HG02840 (cell line): ENCODE results near the gene F3.

ENCODE experiments used
- ATAC-seq: cut with Tn5 transposase; IDR thresholded peaks from one replicate; pipeline ENCODE4 v1.9.1; 2021; ENCODE audit warnings: mild to moderate bottlenecking, moderate library complexity, moderate number of reproducible peaks; ENCODE audit not compliant: unreplicated experiment, low FRiP score

The F3 gene

DNA sequence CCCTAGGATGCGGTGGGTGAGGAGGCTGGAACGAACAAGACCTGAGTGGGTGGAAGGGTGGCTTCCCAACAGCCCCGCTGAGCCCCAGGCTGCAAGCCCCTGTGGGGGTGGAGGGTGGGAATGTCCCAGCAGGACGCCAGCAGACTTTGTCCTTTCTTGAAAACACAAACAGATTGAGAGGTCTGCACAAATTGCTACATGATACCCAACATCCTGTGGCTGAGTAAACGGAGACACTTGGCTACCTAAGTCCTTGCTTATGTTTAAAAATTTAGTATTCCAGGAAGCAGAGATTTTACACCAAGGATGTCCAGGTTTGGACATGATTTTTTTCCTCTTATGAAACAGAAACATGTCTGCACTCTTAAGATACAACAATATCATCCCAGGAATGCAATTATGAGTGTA lies 11.8 kb upstream of the F3 start:
- ATAC-seq: no peak

GRCh38 chr1:94552071-94552586 lies 10.6 kb upstream of the F3 start:
- ATAC-seq: no peak

DNA sequence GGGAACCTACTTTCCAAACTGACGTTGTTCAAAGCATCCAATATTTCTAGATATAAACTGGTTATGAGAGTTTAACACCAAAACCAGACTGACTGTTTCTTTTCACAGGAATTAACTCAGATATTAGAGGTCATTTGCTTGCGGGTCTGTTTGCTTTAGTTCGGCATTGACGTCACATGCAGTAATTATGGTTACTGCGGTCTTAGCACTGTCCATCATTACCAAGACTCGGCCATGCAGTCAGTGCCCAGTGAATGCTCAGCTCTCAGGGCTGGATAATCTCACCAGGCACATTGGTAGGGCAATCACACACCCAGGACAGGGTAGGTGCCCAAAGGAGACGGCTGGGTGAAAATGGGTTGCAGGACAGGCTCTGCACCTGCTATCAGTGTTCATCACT lies 9.9 kb upstream of the F3 start:
- no peak for ATAC-seq

- no peak for ATAC-seq
Observed at GRCh38 chr1:94550800-94551241, 9.3 kb upstream of the F3 start.

DNA sequence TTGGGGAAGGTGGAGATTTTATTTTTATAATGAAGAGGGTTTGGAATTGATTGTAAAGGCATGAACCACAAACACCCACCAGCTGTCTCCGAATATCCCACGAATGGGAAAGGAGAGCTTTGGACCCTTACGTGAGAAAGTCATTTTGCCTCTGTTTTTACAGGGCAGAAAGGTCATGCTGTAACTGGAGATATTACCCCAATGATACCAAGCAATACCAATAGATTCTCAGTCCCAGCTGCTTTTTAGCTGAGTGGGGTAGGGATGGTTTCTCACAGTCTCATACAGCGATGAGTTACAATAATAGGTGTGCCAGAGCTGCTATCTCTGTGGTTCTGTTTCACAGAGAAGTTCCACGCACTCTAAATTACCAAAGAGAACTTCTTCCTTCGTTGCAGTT lies 8.8 kb upstream of the F3 start:
- ATAC-seq: no peak

DNA sequence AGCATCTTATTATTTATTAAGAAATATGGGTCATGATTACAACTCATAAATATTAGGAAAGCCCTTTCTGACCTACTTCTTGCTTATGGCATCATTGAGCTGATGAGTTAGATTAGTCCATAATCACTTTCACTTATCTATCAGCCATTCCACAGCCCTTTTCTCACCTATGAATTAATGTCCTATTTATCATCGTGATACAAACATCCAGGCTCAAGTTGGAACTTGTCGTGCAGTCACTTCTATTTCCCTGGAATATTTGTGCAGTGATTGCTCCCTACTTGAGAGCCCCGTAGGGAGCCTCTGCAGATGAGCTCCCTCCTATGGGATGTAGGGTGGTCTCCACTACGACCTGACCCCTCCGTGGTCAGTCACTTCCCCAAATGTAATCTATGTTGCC lies 8.1 kb upstream of the F3 start:
- no peak for ATAC-seq

DNA sequence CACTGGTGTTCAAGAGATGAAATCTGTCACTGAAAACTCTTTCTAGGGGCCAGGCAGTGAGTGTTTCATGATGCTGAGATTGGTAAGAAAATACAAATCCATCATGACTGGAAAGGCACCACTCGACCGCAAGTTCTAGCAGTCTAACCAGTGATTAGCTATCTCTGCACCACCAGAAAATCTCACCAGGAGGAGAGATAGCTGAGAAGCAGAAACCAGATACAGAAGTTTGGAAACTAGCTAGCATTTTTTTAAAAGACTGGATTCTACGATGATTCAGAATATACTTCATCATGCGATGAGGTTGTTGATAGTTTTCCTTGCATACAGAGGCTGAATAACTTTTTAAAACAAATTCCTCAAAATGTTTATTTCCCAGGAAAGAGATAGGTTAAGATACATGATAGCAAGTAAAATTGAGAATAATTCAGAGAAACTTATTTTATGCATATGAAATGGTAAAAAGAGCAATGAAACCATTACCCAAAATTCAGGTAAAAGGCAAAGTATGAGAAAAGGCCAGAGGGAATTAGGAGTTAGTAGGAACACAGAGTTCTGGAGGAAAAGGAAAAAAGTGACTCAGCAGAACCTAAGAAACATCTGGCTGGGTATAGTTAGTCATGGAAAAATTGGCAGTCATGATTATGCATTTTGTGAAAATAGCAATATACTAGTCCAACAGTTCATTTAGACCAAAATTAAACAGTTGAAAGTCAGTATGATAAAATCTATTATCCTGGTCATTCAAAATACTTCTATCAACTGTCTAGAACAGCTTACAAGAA lies 3.3 kb upstream of the F3 start:
- ATAC-seq: no peak

GRCh38 chr1:94543893-94544635 lies 2.5 kb upstream of the F3 start:
- no peak for ATAC-seq

DNA sequence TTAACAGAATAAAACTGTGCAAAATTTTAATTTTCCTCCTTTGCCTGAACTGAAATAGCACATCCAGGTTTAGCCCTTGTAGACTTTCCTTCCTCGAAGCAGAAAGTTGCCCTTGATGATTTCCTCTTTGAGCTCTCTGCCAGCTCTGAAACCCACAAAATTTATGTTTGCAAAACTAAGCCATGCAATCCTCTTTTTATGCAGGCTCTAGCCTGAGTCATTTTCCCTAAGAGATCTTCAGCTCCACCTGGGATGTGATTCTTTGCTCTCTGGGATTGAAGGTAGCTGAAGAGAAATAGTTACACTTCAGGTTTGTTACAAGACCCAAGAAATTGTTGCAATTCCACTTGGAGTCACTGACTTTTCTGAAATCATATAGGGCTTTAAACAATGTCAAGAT lies 1.4 kb upstream of the F3 start:
- ATAC-seq: no peak

GRCh38 chr1:94542088-94542870 lies 720 bp upstream of the F3 start:
- ATAC-seq: no peak

DNA sequence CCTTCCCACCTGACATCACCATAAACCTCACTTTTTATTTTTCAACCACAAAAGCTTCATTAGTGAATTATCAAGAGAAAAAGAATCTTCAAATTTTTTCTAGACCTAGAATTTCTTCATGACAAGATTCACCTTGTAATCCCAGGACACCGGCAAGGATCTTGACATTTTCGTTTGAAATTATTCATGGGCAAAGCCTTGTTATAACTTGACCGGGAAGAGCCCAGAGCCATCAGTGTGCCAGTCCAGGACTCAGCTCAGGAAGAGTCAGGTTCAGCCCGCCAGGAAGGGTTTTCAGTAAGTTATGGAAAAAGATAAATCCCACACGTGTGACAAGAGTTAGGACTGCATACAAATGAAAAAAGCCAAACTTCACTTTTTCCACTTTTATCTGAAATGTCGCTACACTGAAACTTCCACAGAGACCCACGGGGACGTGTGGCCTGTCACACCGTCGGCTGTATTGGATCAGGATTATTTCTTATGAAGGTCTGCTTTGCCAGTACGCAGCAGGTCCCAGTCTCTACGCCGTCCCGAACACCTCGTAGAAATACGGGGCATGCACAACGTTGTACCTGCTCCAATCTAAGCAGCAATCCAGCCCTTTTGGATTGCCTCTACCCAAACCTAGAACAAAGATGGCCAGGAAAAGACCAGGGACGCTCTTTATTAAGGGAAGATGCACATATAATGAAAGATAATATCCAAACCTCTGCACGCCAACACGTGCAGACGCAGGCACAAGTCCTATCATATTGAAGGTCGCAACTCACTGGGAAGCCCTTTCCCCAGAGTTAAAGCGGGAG lies 916 bp downstream of the F3 start:
- no peak for ATAC-seq

DNA sequence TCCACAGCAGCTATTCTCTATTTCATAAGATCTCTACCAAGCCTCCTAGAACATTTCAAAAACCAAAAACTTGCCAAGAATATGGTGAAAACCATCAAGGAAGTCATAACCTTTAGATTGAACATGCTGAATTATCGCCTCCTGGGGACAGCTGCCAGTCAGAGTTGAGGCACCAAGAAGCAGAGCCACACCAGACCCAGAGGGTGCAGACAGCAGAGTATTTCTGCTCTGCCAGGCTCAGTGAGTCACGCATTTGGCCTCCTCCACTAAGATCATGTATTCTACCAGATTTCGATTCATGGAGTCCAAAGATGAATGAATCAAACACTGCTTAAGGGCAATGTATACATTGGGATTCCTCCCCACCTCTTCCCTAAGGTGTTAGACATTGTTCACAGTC lies 2.1 kb downstream of the F3 start:
- ATAC-seq: no peak

GRCh38 chr1:94538243-94538827 lies 3.2 kb downstream of the F3 start:
- no peak for ATAC-seq

- ATAC-seq: no peak
Observed at GRCh38 chr1:94537254-94537653, 4.3 kb downstream of the F3 start.

DNA sequence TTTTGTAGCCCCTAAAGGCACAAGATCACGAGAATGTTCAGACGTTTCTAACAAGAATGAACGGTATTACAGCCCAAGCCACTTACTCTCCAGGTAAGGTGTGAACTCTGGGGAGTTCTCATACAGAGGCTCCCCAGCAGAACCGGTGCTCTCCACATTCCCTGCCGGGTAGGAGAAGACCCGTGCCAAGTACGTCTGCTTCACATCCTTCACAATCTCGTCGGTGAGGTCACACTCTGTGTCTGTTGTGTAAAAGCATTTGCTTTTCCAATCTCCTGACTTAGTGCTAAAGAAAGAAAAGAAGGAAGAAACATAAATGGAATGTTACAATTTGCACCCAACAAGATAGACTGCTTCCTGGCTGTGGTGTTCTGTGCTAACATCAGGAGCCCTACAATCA lies 5.7 kb downstream of the F3 start:
- ATAC-seq: no peak

GRCh38 chr1:94535095-94535494 lies 6.5 kb downstream of the F3 start:
- ATAC-seq: no peak

- ATAC-seq: no peak
Observed at GRCh38 chr1:94532077-94532476, 9.5 kb downstream of the F3 start.

- no peak for ATAC-seq
Observed at GRCh38 chr1:94531664-94532063, 9.9 kb downstream of the F3 start.

DNA sequence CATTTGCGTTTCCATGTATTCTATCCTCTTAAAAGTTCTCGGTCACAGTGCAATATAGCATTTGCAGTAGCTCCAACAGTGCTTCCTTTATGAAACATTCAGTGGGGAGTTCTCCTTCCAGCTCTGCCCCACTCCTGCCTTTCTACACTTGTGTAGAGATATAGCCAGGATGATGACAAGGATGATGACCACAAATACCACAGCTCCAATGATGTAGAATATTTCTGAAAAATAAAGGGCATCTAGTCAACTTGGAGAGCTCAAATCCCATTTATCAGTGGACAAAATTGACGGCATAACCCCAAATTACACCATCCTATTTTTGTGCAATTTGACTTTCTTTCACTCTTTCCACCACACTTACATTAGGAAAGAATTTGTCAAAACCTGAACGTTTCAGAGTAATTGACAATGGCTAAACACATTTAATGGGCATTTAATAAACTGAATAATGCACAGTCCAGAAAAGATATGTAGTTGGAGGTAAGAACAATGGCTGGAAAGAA lies 11.1 kb downstream of the F3 start:
- ATAC-seq: no peak

DNA sequence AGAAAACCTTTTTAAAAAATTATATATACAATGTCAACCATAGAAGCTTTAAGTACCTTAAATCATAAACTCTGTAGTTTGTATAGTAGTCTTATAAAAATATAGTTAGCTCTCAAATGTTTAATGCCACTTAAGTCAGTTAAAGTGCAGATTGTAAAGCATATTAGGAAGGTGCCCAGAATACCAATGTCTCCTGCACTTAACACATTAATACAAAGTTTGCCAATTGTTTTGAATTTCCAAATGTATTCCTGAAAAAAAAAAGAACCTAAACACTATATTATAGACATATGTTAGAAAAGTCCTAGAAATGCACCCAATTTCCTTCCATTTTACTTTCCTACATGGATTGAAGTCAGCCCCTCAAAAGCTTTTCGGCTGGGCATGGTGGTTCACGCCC lies 12.1 kb downstream of the F3 start:
- ATAC-seq: no peak
